ENCODE results near the gene NUP62. TPM values are rescaled to one million over a fixed set of nuclear protein-coding genes. Genes with fewer than 3 reads are reported as not detected.

The NUP62 gene
- total and polyA plus RNA-seq, 7 donors: 21.1 to 46.8 (median 40.0) TPM

DNA sequence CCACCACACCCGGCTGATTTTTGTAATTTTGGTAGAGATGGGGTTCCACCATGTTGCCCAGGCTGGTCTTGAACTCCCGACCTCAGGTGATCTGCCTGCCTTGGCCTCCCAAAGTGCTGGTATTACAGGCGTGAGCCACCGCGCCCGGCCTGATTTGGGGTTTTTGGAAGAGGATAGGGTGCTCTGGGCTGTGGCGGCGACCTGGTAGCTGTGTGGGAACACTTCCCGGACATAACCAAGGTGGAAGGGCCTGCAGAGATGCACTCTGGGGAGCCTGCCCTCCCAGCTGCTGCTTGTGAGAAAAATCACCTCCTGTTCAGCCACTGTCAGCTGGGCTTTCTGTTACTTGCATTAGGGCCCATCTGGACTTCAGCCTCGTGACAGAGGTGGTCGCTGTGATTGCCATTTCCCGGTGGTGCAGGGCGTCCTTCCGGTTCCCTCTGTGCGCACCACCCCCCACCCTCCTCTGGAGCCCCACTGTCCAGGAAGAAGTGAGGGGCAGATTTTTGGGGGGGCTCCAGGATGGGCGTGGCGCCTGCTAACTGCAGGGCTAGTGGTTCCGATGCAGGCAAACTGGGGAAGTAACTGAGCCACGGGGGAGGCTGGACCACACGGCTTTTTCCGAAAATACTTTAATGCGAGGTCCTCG lies 40.1 kb downstream of the NUP62 start:
- H3K27me3 ChIP-seq (ENCODE audit: insufficient read depth in 3 of 3, low read length in 2 of 3): no peaks in the 10 kb centered on the region
- intact Hi-C loops (cut with DNase I): no loop called here
- no peaks in the 10 kb centered on the region for H3K9me3 ChIP-seq
- WGBS, 3 donors: 83 to 84% (median 84%) methylated on average over 23 of the region's 23 CpGs
- no peak overlapping the region for H3K27ac ChIP-seq
- H3K36me3 ChIP-seq (ENCODE audit: insufficient read depth in 1 of 2, low read depth in 1 of 2): peaks cover 2 to 49% of the 10 kb centered on the region in 2 donors
- TF ChIP-seq, protein P1, sequence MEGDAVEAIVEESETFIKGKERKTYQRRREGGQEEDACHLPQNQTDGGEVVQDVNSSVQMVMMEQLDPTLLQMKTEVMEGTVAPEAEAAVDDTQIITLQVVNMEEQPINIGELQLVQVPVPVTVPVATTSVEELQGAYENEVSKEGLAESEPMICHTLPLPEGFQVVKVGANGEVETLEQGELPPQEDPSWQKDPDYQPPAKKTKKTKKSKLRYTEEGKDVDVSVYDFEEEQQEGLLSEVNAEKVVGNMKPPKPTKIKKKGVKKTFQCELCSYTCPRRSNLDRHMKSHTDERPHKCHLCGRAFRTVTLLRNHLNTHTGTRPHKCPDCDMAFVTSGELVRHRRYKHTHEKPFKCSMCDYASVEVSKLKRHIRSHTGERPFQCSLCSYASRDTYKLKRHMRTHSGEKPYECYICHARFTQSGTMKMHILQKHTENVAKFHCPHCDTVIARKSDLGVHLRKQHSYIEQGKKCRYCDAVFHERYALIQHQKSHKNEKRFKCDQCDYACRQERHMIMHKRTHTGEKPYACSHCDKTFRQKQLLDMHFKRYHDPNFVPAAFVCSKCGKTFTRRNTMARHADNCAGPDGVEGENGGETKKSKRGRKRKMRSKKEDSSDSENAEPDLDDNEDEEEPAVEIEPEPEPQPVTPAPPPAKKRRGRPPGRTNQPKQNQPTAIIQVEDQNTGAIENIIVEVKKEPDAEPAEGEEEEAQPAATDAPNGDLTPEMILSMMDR (IDR thresholded peaks at IDR 0.05): no peak
- peaks cover 9% of the 10 kb centered on the region for H3K4me1 ChIP-seq
- no peak overlapping the region for H3K4me3 ChIP-seq
- ATAC-seq: peak in 2 of 4 donors; percentile 4 to 10
- no peak for DNase-seq

GRCh38 chr19:49888510-49888824 lies 40.8 kb downstream of the NUP62 start:
- no peak for ATAC-seq
- WGBS, 3 donors: 79 to 88% (median 87%) methylated on average over 18 of the region's 18 CpGs
- TF ChIP-seq, protein P1 (IDR thresholded peaks at IDR 0.05): no peak

GRCh38 chr19:49887665-49888509 lies 41.4 kb downstream of the NUP62 start:
- DNase-seq (no peak), ATAC-seq (no peak)
- TF ChIP-seq, protein P1 (IDR thresholded peaks at IDR 0.05): no peak
- Histone ChIP-seq H3K36me3 (ENCODE audit: insufficient read depth in 1 of 2, low read depth in 1 of 2) (peaks cover 11 to 62% of the 10 kb centered on the region in 2 donors), H3K27ac (no peak overlapping the region), H3K4me1 (peaks cover 9% of the 10 kb centered on the region), H3K4me3 (no peak overlapping the region), H3K27me3 (ENCODE audit: insufficient read depth in 3 of 3, low read length in 2 of 3) (no peaks in the 10 kb centered on the region), H3K9me3 (no peaks in the 10 kb centered on the region)
- 72 to 86% (median 78%) methylated on average over 51 to 54 of the region's 54 CpGs for WGBS, 3 donors
- intact Hi-C loops (cut with DNase I): no loop called here

More at GRCh38 chr19:49888510-49888824, 40.8 kb downstream of the NUP62 start:
- Histone ChIP-seq H3K27ac (no peak overlapping the region), H3K27me3 (ENCODE audit: insufficient read depth in 3 of 3, low read length in 2 of 3) (no peaks in the 10 kb centered on the region), H3K4me1 (peaks cover 9% of the 10 kb centered on the region), H3K4me3 (no peak overlapping the region), H3K36me3 (ENCODE audit: insufficient read depth in 1 of 2, low read depth in 1 of 2) (peaks cover 7 to 56% of the 10 kb centered on the region in 2 donors), H3K9me3 (no peaks in the 10 kb centered on the region)
- no peak for DNase-seq
- intact Hi-C loops (cut with DNase I): no loop called here

DNA sequence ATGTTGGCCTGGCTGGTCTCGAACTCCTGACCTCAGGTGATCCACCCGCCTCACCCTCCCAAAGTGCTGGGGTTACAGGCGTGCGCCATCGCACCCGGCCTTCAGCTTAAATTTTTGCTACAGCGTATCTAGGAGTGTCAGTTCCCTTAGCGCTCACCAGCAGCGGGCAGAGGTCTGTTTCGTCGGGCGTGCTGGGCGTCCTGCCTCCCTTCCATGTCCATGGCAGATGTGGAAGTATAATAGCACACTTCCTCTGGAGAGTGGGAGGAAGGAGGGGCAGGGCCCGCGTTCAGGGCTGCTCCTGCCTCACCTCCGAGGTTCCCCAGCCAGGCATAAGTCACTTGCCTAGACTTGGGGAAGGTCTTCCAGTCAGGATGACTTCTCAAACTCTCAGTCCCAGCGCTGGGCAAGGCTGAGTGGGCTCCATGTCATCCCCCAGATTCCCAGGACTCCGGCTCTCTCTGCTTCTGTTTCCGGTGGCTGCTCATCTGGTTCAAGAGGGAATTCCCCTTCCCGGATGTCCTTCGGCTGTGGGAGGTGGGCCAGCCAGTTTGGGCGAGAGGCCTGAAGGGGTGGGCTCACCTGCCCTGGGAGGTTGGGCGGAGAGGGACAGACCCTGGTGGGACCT lies 42.2 kb downstream of the NUP62 start:
- no peaks in the 10 kb centered on the region for H3K9me3 ChIP-seq
- peak overlapping the region; percentile 11 for H3K4me3 ChIP-seq
- TF ChIP-seq, protein P1 (IDR thresholded peaks at IDR 0.05): no peak
- intact Hi-C loops (cut with DNase I): no loop called here
- H3K36me3 ChIP-seq (ENCODE audit: insufficient read depth in 1 of 2, low read depth in 1 of 2): peaks cover 14 to 70% of the 10 kb centered on the region in 2 donors
- WGBS, 3 donors: 60 to 67% (median 64%) methylated on average over 23 of the region's 23 CpGs
- DNase-seq: no peak
- H3K4me1 ChIP-seq: peaks cover 9% of the 10 kb centered on the region
- no peak for ATAC-seq
- H3K27me3 ChIP-seq (ENCODE audit: insufficient read depth in 3 of 3, low read length in 2 of 3): no peaks in the 10 kb centered on the region
- no peak overlapping the region for H3K27ac ChIP-seq
